ENCODE data around the gene YPEL3. TPM values are rescaled to one million over a fixed set of nuclear protein-coding genes. Genes with fewer than 3 reads are reported as not detected.

YPEL3 gene
- polyA plus RNA-seq, 2 of the 4 experiments (the other 2 are of a cell fraction): 4.5 to 8.1 TPM

- POLR2A ChIA-PET: no interaction called here
- WGBS (ENCODE audit: missing lambda C conversion rate): 89% methylated on average over 24 of the region's 24 CpGs
- H3K4me1 ChIP-seq: peaks cover 6% of the 10 kb centered on the region; the same call in 2 of the 3 replicates
- no peak for DNase-seq (ENCODE audit: low read depth in 1 of 2, low spot score in 1 of 2)
- H3K4me3 ChIP-seq: no peak overlapping the region
- no peaks in the 10 kb centered on the region for H3K9me3 ChIP-seq
- peak in 1 of 2 experiments; percentile 9; a peak in 3 of 6 replicates for ATAC-seq
- H3K4me2 ChIP-seq: no peak overlapping the region
- CTCF ChIA-PET: interaction anchor here (1.0 to 10.3 kb wide), 3 partner anchors 8 to 19 kb away, joined by 10 to 143 read pairs (median 16); partner anchors contain the start of genes ALDOA and TBX6
- H3K27ac ChIP-seq: no peak overlapping the region
- FAIRE-seq: no peak
- no peak for TF ChIP-seq USF2 (IDR thresholded peaks at IDR 0.05)
- no peak for TF ChIP-seq HOXA7 (CRISPR knock-in tag; IDR thresholded peaks at IDR 0.05)
- TF ChIP-seq ZFP36 (IDR thresholded peaks at IDR 0.05; ENCODE audit: borderline replicate concordance, partially characterized antibody): no peak
- TF ChIP-seq HEYL (CRISPR knock-in tag; IDR thresholded peaks at IDR 0.05): no peak
- no peak for TF ChIP-seq E2F6 (IDR thresholded peaks at IDR 0.05; ENCODE audit: borderline replicate concordance, low read depth)
- TF ChIP-seq HOXB5 (CRISPR knock-in tag; IDR thresholded peaks at IDR 0.05): no peak
- no peak for TF ChIP-seq CBX8 (IDR thresholded peaks at IDR 0.05)
- TF ChIP-seq POLR2AphosphoS2 (conservative IDR thresholded peaks at IDR 0.05; ENCODE audit: low read length): no peak
- TF ChIP-seq HES2 (IDR thresholded peaks at IDR 0.05): no peak
- no peak for TF ChIP-seq ATOH8 (CRISPR knock-in tag; IDR thresholded peaks at IDR 0.05; ENCODE audit: low read depth)
- TF ChIP-seq ZNF302 (CRISPR knock-in tag; IDR thresholded peaks at IDR 0.05): no peak
- TF ChIP-seq HDAC2 (IDR thresholded peaks at IDR 0.05): no peak
- TF ChIP-seq KDM1A (IDR thresholded peaks at IDR 0.05; ENCODE audit: low read depth): no peak
These were observed 12.6 kb downstream of the YPEL3 start for GRCh38 chr16:30083216-30084055.

- Histone ChIP-seq H3K4me1 (peaks cover 13% of the 10 kb centered on the region), H3K4me3 (no peak overlapping the region), H3K4me2 (no peak overlapping the region), H3K9me3 (no peaks in the 10 kb centered on the region), H3K27ac (no peak overlapping the region)
- CTCF ChIA-PET: interaction anchor here (0.7 to 10.3 kb wide), 5 partner anchors 9 to 51 kb away, joined by 3 to 143 read pairs (median 3); partner anchors contain the start of genes ALDOA and TBX6
- ATAC-seq (peak; percentile 22 to 31; a peak in 2 of 6 replicates), FAIRE-seq (no peak), DNase-seq (ENCODE audit: low read depth in 1 of 2, low spot score in 1 of 2) (no peak)
- POLR2A ChIA-PET: interaction anchor here (0.8 kb wide), 1 partner anchor 17 kb away, joined by 3 read pairs; the partner anchor contains the start of gene ALDOA
- WGBS (ENCODE audit: missing lambda C conversion rate): 87% methylated on average over 18 of the region's 20 CpGs
- TF ChIP-seq TFCP2L1 (CRISPR knock-in tag; IDR thresholded peaks at IDR 0.05) (no peak), ZSCAN20 (CRISPR knock-in tag; IDR thresholded peaks at IDR 0.05) (no peak)
These were observed 13.4 kb downstream of the YPEL3 start for GRCh38 chr16:30082545-30083090.

GRCh38 chr16:30079480-30079879 is 16.5 kb downstream of the YPEL3 start:
- FAIRE-seq (no peak), DNase-seq (ENCODE audit: low read depth in 1 of 2, low spot score in 1 of 2) (no peak), ATAC-seq (no peak)
- Histone ChIP-seq H3K4me2 (no peak overlapping the region), H3K27ac (no peak overlapping the region), H3K4me3 (no peak overlapping the region), H3K4me1 (peaks cover 21% of the 10 kb centered on the region), H3K9me3 (no peaks in the 10 kb centered on the region)
- WGBS (ENCODE audit: missing lambda C conversion rate): 95% methylated on average over 7 of the region's 7 CpGs
- TF ChIP-seq HOXB13 (CRISPR knock-in tag; IDR thresholded peaks at IDR 0.05; ENCODE audit: low read depth): no peak
- no peak for TF ChIP-seq HEYL (CRISPR knock-in tag; IDR thresholded peaks at IDR 0.05)
- no peak for TF ChIP-seq NFE2L2 (conservative IDR thresholded peaks at IDR 0.05; ENCODE audit: low read length)
- TF ChIP-seq TP53 (CRISPR knock-in tag; IDR thresholded peaks at IDR 0.05): no peak
- TF ChIP-seq MAZ (IDR thresholded peaks at IDR 0.05; ENCODE audit: borderline replicate concordance, low read depth, low read length): no peak
- no peak for TF ChIP-seq EP300 (IDR thresholded peaks at IDR 0.05)
- TF ChIP-seq KDM1A (IDR thresholded peaks at IDR 0.05; ENCODE audit: low read depth): no peak
- no peak for TF ChIP-seq ELK1 (IDR thresholded peaks at IDR 0.05; ENCODE audit: low read depth, low read length)
- no peak for TF ChIP-seq RARB (CRISPR knock-in tag; IDR thresholded peaks at IDR 0.05)
- no peak for TF ChIP-seq SREBF2 (IDR thresholded peaks at IDR 0.05)
- no peak for TF ChIP-seq CBX2 (IDR thresholded peaks at IDR 0.05; ENCODE audit: borderline replicate concordance, low read depth)
- TF ChIP-seq EHMT2 (IDR thresholded peaks at IDR 0.05; ENCODE audit: low read depth): no peak
- no peak for TF ChIP-seq MAX (IDR thresholded peaks at IDR 0.05)
- TF ChIP-seq BHLHE40 (IDR thresholded peaks at IDR 0.05; ENCODE audit: low read depth, low read length): no peak
- no peak for TF ChIP-seq POLR2AphosphoS2 (conservative IDR thresholded peaks at IDR 0.05; ENCODE audit: low read length)
- TF ChIP-seq POLR2A (IDR thresholded peaks at IDR 0.05; ENCODE audit: low read length): no peak
- ChIA-PET POLR2A (no interaction called here), CTCF (interaction anchor here (0.6 to 10.3 kb wide), 4 partner anchors 12 to 38 kb away, joined by 4 to 143 read pairs (median 26); partner anchors contain the start of genes ALDOA and TBX6)

Measured in A549 (cell line).